HG02970 (cell line): ENCODE measurements around the gene FAM47E.
"Not testable (repeated sequence)": the region's sequence is repeated elsewhere in the genome, so short reads cannot be mapped to it uniquely, and the experiment has no call there.

Experiments
- ATAC-seq: cut with Tn5 transposase; IDR thresholded peaks from one replicate; pipeline ENCODE4 v1.9.1; 2021; ENCODE audit warnings: mild to moderate bottlenecking, moderate library complexity, moderate number of reproducible peaks; ENCODE audit not compliant: unreplicated experiment, low FRiP score

The FAM47E gene

DNA sequence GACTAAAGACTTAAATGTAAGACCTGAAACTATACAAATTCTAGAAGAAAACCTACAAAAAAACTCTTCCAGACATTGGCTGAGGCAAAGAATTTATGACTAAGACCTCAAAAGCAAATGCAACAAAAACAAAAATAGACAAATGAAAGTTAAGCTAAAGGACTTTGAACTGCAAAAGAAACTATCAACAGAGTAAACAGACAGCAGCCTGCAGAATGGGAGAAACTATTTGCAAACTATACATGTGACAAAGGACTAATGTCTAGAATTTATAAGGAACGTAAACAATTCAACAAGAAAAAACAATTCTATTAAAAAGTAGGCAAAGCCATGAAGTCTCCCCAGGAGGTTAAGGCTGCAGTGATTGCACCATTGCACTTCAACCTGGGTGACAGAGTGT is 9.1 kb downstream of the FAM47E start:
- no peak for ATAC-seq

DNA sequence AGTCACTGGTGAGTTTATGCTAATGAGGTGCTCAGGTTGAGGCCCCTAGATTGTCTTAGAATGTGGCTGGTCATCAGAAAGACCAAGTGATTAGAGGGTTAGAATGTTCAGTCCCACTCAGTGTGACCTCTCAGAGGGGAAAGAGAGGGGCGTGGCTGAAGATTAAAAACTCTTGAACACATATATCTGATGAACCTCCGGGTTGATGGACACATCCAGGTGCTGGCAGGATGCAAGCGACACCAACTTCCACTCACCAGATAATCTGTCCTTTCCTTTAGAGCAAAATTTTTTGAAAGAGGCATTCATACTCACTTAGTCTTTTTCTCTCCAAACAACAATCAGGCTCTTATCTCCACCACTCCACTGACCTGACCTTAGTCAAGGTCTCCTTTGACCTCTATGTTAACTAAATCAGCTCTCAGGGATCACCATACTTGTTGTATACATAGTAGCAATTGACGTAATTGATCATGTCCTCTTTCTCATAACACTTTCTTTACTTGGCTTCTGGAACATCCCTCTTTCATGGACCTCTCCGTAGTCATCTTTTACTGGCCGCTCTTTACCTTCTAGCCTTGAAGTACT is 14.2 kb downstream of the FAM47E start:
- no peak for ATAC-seq

DNA sequence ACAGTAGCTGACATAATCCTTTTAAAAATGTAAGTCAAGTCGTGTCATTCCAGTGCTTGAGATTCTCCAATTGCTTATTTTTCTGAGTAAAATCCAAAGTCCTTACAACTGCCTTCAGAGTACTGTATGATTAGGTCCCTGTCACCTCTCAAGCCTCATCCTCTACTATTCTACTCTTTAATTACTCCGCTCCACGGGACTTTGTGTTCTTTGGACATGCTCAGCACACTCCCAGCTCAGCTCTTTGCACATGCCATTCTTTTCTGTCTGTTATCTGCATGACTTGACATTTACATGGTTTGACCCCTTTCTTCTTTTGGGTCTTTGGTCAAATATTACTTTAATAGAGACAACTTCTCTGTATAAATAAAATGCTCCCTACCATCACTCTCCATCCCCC is 15.1 kb downstream of the FAM47E start:
- no peak for ATAC-seq

DNA sequence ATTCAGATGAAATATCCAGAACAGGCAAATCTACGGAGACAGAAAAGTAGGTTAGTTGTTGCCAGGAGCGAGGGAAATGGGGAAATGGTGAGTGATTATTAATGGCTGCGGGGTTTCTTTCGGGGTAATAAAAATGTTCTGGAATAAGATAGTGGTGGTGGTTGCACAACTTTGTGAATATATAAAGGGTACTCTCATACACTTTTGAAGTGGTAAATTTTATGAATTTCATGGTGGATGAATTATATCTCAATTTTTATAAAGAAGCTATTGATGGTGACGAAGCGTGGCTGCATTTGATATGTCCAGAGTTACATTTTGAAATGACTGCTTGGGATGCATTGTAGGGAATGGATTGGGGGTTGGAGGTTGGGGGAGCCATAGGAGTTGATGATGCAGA is 16.3 kb downstream of the FAM47E start:
- ATAC-seq = no peak

DNA sequence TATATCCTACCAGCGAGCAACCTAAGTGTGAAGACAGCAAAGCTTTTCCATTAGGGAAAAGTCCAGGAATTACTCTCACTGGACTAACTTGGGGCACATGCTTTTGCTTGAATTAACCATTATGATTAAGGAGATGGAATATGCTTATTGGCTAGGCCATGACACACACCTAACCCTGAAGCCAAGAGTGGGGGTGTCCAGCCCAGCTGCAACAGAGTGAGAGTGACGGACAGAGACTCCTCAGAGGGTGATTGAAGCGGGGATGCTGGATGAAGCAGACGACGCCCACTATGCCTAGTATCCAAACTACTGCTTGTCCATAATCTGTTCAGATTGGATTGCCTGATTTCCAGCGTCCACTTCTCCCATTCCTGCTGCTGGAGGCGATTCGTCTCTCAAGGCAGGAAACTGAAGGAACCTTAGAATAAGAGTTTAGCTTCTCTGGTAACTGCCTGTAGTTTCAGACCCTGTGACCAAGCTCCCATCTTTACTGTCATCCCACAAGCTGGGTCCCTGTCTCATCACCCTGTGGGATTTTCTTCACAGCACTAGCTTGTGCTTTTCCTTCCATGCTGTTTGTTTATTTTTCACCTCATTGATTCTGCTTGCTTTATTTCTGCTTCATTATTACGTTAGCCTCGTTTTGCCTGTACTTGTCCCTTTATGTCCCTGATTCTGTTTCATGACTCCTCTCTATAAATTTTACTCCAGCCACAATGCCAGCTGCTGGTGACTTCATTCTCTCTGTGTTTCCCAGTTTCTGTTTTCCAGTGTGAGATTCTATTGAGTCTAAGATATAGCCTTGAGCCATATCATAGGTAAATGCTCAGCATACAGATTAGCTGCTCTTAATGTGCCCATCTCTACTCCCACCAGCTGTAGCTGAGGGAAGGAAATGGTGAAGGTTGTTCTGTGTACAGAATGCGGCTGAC is 19.0 kb downstream of the FAM47E start:
- ATAC-seq = no peak

DNA sequence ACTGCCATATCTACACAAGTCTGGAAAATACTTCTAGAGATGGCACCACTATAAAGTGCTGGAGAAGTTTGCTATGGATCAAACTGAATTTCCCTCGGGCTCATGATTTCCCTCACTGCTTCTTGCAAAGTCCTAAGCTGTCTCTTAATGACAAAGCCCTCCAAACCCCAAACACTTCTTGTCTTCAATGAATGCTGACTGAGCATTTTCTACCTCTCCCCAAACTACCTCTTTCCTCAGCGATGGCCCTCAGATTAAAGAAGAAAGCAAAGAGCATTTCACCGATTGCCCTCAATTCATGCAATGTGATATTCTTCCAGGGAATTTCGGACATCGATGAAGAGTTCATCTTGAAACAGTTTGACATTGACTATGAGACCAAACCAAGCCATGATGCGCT is 19.7 kb downstream of the FAM47E start:
- ATAC-seq = no peak

DNA sequence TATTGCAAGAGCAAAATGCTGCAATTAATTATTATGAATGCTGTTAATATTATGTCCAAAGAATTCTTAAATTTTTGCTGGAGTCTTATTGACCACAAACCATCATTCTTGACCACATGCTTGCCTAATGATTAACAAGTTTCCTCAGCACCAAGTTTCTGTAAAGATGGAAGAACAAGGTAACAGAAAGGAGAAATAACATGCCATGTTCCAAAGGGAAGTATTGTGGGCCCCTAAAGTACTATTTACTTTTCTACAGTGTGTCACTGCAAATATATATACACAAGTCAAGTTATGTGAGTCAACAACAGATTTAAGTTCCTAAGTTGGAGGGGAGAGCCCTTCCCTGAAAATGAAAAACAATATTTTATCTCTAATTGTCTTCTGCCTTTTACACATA is 20.6 kb downstream of the FAM47E start:
- ATAC-seq = no peak

DNA sequence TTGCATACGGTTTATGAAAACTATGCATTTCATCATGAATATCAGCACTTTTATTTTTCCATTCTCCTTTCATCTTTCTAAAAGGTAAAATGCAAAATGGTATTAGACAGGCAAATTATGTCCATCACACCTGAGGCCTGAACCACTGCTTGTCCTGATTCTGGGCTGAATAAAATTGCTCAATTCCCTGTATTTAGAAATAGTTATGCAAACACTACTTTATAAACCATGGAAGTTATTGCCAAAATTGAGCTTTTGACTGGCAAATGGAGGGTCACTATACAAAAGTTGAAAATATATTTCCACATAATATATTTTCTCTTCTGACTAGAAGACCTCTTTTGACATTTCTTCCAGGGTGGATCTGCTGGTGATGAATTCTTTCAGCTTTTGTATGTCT is 21.1 kb downstream of the FAM47E start:
- ATAC-seq = no peak

DNA sequence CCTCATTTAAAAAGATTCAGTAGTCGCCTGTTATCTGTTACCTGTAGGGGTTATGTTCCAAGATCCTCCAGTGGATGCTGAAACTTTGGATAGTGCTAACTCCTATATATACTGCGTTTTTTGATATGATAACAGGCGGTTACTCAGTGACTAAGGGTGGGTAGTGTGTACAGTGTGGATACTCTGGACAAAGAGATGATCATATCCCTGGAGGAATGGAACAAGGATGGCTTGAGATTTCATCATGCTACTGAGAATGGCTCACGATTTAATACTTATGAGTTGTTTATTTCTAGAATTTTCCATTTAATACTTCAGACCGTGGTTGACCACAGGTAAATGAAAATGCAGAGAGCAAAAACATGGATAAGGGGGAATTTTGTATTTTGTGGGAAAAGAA is 21.5 kb downstream of the FAM47E start:
- no peak for ATAC-seq

DNA sequence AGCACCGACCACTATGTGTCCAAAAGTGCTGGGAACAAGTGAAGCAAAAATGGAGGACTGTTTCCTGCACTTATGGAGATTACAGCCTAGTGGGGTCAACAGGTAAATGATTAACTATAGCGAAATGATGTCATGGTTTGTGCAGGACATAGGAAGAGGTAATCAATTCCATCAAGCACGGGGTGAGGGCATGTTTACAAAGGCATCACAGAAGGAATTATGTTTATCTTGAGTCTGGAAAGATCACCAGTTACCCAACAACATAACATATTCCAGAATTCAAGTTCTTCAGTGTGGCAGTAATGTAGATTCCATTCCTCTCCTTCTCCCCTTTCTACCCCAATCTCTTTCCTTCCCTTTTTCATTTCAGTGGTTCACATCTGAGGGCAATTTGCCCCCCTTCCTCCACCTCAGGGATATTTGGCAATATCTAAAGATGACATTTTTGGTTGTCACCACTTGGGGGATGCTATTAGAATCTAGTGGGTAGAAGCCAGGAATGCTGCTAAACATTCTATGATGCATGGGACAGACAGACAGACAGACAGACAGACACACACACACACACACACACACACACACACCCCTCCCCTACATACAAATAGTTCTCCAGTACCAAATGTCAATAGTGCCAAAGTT is 24.1 kb downstream of the FAM47E start:
- no peak for ATAC-seq

DNA sequence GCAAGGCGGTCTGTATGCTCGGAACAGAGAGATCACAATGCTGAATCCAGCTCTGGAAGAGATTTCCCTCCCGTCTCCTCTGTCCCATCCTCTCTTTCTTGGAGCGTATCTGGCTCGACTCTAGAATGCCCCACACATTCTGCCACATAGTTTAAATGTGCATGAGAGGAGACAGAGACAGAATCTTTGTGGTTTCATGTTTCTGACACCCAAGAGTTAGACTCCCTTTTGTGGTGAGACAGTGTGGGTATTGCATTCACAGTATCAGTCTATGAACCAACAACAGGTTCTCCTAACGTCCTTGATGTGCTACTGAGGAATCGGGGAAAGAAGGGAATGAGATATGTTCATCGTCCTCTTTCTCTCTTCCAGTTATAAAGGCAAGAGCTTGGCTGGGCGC is 25.3 kb downstream of the FAM47E start:
- ATAC-seq = no peak

DNA sequence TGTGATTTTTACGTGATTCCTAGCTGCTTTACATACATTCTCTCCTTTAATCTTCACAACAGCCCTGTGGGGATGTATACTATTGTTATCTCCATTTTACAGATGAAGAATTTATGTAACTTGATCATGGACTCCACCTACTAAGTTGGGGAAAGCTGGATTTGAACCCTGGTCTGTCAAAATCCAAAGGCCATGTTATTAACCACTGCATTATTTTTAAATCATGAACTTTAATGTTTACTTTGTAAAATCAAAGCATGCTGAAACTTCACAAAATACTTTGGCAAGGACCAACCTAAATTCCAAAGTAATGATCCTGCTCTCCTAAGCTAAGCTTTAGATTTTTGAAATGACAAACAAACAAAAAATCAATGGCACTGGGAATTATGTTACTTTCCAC is 26.1 kb downstream of the FAM47E start:
- no peak for ATAC-seq

DNA sequence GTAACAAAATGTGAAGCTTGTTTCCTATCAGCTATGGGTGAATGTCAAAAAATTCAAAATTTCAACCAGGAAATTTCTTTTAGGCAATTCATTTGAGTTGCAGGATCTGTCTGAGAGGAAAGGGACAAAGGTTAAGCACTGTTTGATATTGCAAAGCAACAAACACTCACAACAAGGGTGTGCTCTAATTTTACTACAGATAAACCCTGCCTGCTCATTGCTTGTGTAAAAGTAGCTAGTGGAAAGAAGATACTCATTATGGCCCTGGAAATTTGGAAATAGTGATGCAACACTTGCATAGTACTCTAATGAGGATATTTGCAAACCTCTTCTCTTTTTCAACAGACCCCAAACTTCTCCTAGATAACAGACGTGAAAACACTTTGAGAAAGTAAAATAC is 27.1 kb downstream of the FAM47E start:
- no peak for ATAC-seq

DNA sequence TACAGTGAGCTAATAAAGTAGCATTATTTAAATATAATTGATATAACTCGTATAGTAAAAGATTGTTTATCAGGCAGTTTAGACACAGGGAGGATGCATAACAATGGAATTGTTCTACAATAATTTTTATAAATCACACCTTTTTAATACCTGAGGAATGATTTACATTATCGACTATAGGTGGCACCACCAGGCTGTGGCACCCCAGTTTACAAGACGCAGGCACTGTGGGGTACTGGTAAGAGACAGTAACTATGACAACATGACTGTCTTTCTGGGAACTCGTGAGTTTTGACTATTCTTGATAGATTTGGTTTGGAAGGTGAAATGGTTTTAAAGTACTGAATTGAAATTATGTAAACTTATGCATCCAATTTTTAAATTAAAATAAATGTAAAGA is 27.9 kb downstream of the FAM47E start:
- no peak for ATAC-seq

DNA sequence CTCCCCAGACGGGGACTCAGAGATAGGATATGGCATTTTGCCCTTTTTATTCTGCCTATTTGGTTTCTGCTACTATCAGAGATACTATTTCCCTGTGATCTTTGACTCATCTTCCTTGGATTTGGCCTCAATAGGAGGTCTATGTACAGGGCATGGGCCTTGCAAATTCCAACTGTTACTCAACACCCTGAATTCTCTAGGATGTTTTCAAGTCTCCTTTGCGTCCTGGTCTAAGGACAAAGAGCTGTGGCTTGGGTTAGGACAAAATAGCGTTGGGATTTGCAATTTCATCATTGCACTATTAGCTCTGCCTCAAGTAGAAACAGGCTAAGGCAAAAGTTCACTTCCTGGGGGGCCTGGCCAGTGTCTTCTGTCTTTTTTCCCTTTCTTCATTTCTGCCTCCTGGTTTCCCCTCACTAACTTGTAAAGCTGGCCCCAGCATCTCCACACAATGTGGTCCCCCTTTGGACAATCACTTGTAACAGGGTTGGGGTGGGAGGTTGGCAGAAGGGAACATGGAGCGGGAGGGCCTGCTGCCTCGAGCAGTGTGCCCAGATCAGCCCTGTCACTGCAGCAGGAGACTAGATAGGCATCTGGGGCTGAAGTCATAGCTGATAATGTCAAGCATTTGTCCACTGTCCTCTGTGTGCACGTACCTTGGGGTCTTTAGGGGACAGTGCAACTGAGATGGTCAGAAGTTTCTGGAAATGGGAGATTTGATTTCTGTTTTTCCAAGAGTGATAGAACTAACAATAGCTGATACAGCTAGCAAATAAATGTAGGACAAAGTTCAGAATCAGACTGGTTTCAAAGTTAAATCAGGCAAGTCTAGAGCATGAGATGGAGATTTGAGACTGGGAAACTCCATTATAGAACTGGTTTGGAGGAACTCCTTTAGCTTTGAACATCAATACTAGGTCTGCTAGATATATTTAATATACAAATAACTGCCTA is 29.2 kb downstream of the FAM47E start:
- ATAC-seq = no peak

DNA sequence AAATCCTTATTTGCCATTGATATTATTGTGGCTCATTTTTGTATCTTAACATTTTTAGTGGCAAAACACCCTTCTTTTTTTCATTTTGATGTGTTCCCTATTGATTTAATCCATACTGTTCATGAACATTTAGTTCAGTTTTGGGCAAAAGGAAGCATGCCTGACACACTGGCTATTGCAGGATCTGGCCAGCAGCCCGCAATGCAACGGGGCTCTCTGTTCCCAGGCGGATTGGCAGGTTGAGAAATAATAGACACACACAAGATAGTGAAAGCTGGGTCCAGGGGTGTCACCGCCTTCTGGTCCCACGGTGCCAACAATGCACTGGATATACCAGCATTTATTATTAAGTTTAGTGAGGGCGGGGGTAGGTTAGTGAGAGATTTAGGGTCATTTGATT is 30.1 kb downstream of the FAM47E start:
- ATAC-seq = not testable (repeated sequence)

DNA sequence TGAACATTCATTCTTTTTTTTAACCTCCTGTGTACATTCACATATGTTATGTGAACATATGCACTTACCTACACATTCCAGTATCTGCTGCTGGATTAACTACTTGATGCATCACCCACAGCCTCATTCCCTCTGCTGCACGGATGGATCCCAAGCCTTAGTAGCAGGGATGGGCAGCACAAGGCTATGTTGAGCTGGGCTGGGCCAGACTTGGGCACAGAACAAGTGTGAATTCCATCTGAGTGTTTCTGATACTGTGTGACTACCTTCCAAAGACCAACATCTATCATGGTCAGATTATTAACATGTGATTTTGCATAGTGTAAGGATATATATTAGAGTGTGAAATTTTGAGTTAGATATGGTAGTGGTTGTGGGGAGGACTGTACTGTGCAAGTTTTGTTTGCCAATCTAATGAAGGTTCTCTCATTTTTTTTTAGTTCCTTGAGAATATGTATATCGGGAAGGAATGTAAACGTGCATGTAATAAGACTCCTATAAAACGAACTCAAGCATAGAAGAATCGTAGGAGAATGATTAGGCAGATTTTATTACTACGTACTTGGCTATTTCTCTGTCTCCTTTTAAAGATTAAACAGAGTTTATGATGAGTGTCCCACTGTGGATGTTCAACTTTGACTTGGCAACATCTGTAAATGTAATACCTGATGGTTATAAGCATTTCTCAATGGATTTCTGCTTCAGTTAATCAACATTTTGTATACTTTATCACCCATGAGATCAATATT is 31.6 kb downstream of the FAM47E start:
- no peak for ATAC-seq

DNA sequence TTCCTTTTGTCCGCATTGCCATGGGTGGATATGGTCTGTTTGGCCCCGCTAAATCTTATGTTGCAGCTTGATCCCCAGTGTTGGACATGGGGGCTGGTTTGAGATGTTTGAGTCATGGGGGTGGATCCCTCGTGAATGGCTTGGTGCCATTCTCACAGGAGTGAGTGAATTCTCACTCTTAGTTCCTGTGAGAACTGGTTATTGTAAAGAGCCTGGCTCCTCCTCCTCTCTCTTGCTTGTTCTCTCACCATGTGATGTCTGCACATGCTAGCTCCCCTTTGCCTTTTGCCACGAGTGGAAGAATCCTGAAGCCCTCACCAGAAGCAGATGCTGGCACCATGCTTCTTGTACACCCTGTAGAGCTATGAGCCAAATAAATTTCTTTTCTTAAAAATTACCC is 32.4 kb downstream of the FAM47E start:
- ATAC-seq = no peak

DNA sequence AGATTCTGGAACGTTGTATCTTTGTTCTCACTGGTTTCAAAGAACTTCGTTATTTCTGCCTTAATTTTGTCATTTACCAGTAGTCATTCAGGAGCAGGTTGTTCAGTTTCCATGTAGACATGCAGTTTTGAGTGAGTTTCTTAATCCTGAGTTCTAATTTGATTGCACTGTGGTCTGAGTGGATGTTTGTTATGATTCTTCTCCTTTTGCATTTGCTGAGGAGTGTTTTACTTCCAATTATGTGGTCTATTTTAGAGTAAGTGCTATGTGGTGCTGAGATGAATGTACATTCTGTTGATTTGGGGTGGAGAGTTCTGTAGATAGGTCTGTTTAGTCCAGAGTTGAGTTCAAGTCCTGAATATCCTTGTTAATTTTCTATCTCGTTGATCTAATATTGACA is 36.3 kb downstream of the FAM47E start:
- ATAC-seq = not testable (repeated sequence)

DNA sequence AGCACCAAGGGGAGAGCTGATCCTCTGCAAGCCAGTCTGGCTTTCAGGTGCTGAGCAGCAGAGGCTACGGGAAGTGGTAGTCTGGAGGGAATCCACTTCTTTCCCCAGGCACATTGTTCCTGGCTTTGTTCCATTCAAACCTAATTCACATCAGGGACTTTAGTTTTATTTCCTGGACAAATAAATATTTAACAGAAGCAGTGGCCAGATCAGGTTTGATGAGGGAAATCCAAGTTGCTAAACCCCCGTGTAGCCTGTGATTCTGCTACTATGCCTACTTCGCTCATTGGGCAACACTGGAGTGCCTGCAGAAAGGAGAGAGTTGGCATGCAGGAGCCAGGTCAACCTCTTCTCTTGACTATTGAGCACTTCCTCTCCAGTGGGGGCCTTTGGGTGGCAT is 41.2 kb downstream of the FAM47E start:
- no peak for ATAC-seq
